Measurements from ENCODE around the gene ANXA10. TPM values are rescaled to one million over a fixed set of nuclear protein-coding genes. Genes with fewer than 3 reads are reported as not detected.
"Not testable (repeated sequence)": the region's sequence is repeated elsewhere in the genome, so short reads cannot be mapped to it uniquely, and the experiment has no call there.

The ANXA10 gene
- total and polyA plus RNA-seq, 7 donors, result 0.92 to 5.4 TPM; not detected in 5

- H3K27ac ChIP-seq, result no peak overlapping the region
- H3K4me1 ChIP-seq, result no peaks in the 10 kb centered on the region
- H3K36me3 ChIP-seq, result no peaks in the 10 kb centered on the region
- no peaks in the 10 kb centered on the region for H3K9me3 ChIP-seq
- H3K27me3 ChIP-seq, result no peaks in the 10 kb centered on the region
- TF ChIP-seq EP300 (IDR thresholded peaks at IDR 0.05) (no peak), CTCF (IDR thresholded peaks at IDR 0.05) (no peak), POLR2AphosphoS5 (IDR thresholded peaks at IDR 0.05) (no peak), POLR2A (IDR thresholded peaks at IDR 0.05) (no peak)
- no peak for DNase-seq
- intact Hi-C loops (cut with DNase I), result no loop called here
- WGBS, 2 donors, result 32 to 66% methylated on average over 6 of the region's 6 CpGs
- H3K4me3 ChIP-seq, result no peak overlapping the region
Observed at GRCh38 chr4:168129046-168129772, 36.9 kb downstream of the ANXA10 start.

- TF ChIP-seq POLR2A (IDR thresholded peaks at IDR 0.05) (no peak), POLR2AphosphoS5 (IDR thresholded peaks at IDR 0.05) (no peak), CTCF (IDR thresholded peaks at IDR 0.05) (no peak), EP300 (IDR thresholded peaks at IDR 0.05) (no peak)
- 80 to 84% methylated on average over 2 of the region's 2 CpGs for WGBS, 2 donors
- no peak for DNase-seq
Observed at GRCh38 chr4:168129802-168130201, 37.5 kb downstream of the ANXA10 start.

GRCh38 chr4:168131196-168131595, 38.9 kb downstream of the ANXA10 start:
- Histone ChIP-seq H3K27ac (no peak overlapping the region), H3K9me3 (no peaks in the 10 kb centered on the region), H3K4me1 (no peaks in the 10 kb centered on the region), H3K36me3 (no peaks in the 10 kb centered on the region), H3K4me3 (no peak overlapping the region), H3K27me3 (no peaks in the 10 kb centered on the region)
- intact Hi-C loops (cut with DNase I), result no loop called here
- DNase-seq, result no peak
- no peak for TF ChIP-seq CTCF (IDR thresholded peaks at IDR 0.05)
- TF ChIP-seq POLR2A (IDR thresholded peaks at IDR 0.05), result no peak
- no peak for TF ChIP-seq EP300 (IDR thresholded peaks at IDR 0.05)
- no peak for TF ChIP-seq POLR2AphosphoS5 (IDR thresholded peaks at IDR 0.05)

More at GRCh38 chr4:168129802-168130201, 37.5 kb downstream of the ANXA10 start:
- H3K4me3 ChIP-seq, result no peak overlapping the region
- no peaks in the 10 kb centered on the region for H3K36me3 ChIP-seq
- no peaks in the 10 kb centered on the region for H3K27me3 ChIP-seq
- intact Hi-C loops (cut with DNase I), result no loop called here
- no peaks in the 10 kb centered on the region for H3K4me1 ChIP-seq
- no peaks in the 10 kb centered on the region for H3K9me3 ChIP-seq
- no peak overlapping the region for H3K27ac ChIP-seq

- TF ChIP-seq EP300 (IDR thresholded peaks at IDR 0.05), result no peak
- TF ChIP-seq CTCF (IDR thresholded peaks at IDR 0.05), result no peak
- TF ChIP-seq POLR2A (IDR thresholded peaks at IDR 0.05), result no peak
- TF ChIP-seq POLR2AphosphoS5 (IDR thresholded peaks at IDR 0.05), result no peak
- intact Hi-C loops (cut with DNase I), result no loop called here
- Histone ChIP-seq H3K9me3 (no peaks in the 10 kb centered on the region), H3K4me1 (no peaks in the 10 kb centered on the region), H3K27me3 (no peaks in the 10 kb centered on the region), H3K4me3 (no peak overlapping the region), H3K27ac (no peak overlapping the region), H3K36me3 (no peaks in the 10 kb centered on the region)
- no peak for DNase-seq
Observed at GRCh38 chr4:168134651-168135050, 42.3 kb downstream of the ANXA10 start.

GRCh38 chr4:168135860-168136259, 43.5 kb downstream of the ANXA10 start:
- intact Hi-C loops (cut with DNase I); H3K27ac ChIP-seq; H3K36me3 ChIP-seq; H3K4me3 ChIP-seq; H3K9me3 ChIP-seq; H3K27me3 ChIP-seq; DNase-seq; H3K4me1 ChIP-seq: not testable (repeated sequence)
- WGBS, 2 donors, result 95 to 96% methylated on average over 1 of the region's 1 CpG

GRCh38 chr4:168137695-168138094, 45.4 kb downstream of the ANXA10 start:
- 88 to 95% methylated on average over 2 of the region's 2 CpGs for WGBS, 2 donors
- H3K4me3 ChIP-seq; H3K9me3 ChIP-seq; intact Hi-C loops (cut with DNase I); H3K27ac ChIP-seq; H3K36me3 ChIP-seq; H3K4me1 ChIP-seq; DNase-seq; H3K27me3 ChIP-seq: not testable (repeated sequence)
